ENCODE measurements around the gene ELK3.

The ELK3 gene

DNA sequence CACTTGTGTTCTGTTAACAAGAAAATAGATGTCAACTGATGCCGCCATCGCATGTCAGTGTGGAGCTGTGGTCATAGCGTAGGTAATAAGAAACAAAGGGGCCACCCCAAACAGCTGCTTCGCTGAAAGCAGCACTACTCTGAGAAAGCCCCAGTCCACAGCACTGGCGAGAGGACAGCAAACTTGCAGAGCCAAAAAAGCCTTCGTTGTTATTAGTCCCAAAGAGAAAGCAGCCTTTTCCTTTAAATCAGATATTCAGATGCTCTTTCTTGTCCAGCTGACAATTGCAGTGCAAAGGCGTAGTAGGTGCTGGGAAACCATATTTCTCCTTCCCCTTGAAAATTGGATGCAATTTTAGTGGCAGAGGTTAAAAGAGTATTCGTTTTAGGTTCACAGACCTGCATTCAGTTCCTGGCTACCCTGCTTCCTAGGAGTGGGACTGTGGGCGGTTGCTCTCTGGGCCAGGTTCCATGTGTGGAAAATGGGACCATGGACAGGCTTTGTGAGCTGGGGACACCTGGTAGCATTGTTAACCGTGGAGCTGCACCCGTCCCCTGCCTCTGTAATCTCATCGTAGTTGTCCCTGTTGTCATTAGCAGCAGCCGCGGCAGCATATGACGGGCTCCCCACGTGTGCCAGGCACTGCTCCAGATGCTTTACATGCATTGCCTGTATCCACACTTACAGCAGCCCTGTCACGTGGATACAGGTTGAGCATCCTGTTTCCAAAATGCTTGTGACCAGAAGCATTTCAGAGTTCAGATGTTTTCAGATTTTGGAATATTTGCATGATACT is 54.2 kb downstream of the ELK3 start:
- ATAC-seq = no peak
- TF ChIP-seq, protein P1, sequence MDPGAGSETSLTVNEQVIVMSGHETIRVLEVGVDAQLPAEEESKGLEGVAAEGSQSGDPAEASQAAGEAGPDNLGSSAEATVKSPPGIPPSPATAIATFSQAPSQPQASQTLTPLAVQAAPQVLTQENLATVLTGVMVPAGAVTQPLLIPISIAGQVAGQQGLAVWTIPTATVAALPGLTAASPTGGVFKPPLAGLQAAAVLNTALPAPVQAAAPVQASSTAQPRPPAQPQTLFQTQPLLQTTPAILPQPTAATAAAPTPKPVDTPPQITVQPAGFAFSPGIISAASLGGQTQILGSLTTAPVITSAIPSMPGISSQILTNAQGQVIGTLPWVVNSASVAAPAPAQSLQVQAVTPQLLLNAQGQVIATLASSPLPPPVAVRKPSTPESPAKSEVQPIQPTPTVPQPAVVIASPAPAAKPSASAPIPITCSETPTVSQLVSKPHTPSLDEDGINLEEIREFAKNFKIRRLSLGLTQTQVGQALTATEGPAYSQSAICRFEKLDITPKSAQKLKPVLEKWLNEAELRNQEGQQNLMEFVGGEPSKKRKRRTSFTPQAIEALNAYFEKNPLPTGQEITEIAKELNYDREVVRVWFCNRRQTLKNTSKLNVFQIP (CRISPR knock-in tag; IDR thresholded peaks at IDR 0.05; ENCODE audit: borderline replicate concordance, low read depth) = no peak

DNA sequence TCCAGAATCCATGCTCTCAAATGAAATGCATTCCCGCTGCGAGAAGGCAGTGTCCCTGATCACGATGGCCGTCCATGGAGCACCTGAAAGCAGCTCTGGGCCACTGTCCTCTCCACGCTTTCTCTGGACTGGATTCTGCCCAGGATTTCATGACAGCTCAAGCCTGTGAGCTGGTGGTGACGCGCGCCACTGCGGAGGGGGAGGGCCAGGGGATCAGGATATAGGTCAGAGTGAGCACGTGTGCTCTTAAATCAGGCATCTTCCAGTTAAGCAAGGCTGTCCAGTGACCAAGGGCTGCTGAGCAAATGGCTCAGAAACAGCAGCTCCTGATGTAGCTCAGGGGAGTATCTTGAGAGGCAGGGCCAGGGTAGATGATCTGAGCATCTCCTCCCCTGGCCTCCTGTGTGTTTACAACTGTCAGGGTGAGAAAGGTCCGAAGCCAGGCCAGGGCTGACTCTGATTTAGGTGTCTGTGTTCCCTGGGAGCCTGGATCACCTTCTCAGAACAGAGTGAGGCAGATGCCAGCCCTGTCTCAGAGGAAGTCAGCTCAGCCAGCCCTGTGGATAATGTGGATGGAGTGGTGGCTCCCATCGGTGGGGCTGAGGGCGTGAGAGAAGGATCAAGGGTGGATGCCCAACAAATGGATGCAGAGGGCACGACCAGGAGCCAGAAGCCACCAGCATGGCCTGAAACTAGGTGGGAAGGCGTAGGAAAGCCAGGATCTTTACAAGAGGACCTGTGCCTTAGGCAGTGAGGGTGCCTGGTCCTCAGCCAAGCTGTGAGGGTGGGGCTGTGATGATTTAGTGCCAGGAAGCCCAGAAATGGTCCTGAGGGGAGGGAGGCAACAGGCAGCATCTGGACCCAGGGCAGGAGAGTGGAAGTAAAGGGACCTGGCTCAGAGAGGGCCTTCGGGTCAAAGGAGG is 55.3 kb downstream of the ELK3 start:
- ATAC-seq = no peak; the same call in 1 of the 3 replicates
- TF ChIP-seq, protein P1 (CRISPR knock-in tag; IDR thresholded peaks at IDR 0.05; ENCODE audit: borderline replicate concordance, low read depth) = no peak
- no peak for TF ChIP-seq ZNF565 (CRISPR knock-in tag; conservative IDR thresholded peaks at IDR 0.05; ENCODE audit: low read depth)

DNA sequence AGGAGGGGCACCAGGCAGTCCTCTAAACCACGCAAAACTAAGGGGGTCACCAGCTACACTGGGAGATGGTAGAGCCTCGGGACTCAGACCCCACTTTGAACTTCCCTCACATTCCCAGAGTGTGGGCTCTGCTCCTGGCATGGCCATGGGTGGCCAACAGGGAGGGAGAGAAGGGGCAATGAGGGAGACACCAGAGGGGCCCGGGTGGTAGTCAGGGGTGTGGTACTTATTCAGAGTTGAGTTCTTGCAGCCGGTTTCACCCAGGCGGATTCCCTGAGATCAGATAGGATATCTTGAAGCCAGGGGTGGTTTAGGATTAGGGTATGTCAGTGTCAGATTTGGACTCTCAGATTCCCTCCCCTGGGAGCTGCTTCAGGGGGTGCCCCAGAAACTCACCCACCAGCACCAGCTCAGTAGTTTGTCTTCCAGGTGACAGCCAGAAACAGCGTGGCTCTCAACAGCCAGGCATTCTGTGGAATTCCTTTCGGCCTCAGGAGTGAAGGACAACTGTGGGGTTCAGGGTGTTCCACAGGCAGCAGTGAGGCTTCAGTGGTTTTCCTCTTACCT is 56.0 kb downstream of the ELK3 start:
- no peak for ATAC-seq
- TF ChIP-seq TOX (CRISPR knock-in tag; IDR thresholded peaks at IDR 0.05; ENCODE audit: borderline replicate concordance) (no peak), GLIS3 (CRISPR knock-in tag; IDR thresholded peaks at IDR 0.05) (no peak), ESRRG (CRISPR knock-in tag; IDR thresholded peaks at IDR 0.05) (no peak), ZNF70 (CRISPR knock-in tag; IDR thresholded peaks at IDR 0.05) (no peak), ZFP3 (CRISPR knock-in tag; IDR thresholded peaks at IDR 0.05) (no peak), ZNF8 (CRISPR knock-in tag; IDR thresholded peaks at IDR 0.05) (no peak), ISL1 (CRISPR knock-in tag; IDR thresholded peaks at IDR 0.05) (no peak), ZFP30 (CRISPR knock-in tag; IDR thresholded peaks at IDR 0.05) (no peak), PPARA (CRISPR knock-in tag; IDR thresholded peaks at IDR 0.05; ENCODE audit: borderline replicate concordance) (no peak), TCF4 (CRISPR knock-in tag; IDR thresholded peaks at IDR 0.05; ENCODE audit: borderline replicate concordance) (no peak), ZNF565 (CRISPR knock-in tag; conservative IDR thresholded peaks at IDR 0.05; ENCODE audit: low read depth) (no peak), OSR1 (CRISPR knock-in tag; IDR thresholded peaks at IDR 0.05) (no peak), CSDC2 (CRISPR knock-in tag; IDR thresholded peaks at IDR 0.05) (no peak)
- TF ChIP-seq, protein P2, sequence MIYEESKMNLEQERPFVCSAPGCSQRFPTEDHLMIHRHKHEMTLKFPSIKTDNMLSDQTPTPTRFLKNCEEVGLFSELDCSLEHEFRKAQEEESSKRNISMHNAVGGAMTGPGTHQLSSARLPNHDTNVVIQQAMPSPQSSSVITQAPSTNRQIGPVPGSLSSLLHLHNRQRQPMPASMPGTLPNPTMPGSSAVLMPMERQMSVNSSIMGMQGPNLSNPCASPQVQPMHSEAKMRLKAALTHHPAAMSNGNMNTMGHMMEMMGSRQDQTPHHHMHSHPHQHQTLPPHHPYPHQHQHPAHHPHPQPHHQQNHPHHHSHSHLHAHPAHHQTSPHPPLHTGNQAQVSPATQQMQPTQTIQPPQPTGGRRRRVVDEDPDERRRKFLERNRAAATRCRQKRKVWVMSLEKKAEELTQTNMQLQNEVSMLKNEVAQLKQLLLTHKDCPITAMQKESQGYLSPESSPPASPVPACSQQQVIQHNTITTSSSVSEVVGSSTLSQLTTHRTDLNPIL (CRISPR knock-in tag; IDR thresholded peaks at IDR 0.05; ENCODE audit: low read depth) = no peak
- TF ChIP-seq, protein P3, sequence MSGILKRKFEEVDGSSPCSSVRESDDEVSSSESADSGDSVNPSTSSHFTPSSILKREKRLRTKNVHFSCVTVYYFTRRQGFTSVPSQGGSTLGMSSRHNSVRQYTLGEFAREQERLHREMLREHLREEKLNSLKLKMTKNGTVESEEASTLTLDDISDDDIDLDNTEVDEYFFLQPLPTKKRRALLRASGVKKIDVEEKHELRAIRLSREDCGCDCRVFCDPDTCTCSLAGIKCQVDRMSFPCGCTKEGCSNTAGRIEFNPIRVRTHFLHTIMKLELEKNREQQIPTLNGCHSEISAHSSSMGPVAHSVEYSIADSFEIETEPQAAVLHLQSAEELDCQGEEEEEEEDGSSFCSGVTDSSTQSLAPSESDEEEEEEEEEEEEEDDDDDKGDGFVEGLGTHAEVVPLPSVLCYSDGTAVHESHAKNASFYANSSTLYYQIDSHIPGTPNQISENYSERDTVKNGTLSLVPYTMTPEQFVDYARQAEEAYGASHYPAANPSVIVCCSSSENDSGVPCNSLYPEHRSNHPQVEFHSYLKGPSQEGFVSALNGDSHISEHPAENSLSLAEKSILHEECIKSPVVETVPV (CRISPR knock-in tag; IDR thresholded peaks at IDR 0.05) = no peak
- TF ChIP-seq, protein P4, sequence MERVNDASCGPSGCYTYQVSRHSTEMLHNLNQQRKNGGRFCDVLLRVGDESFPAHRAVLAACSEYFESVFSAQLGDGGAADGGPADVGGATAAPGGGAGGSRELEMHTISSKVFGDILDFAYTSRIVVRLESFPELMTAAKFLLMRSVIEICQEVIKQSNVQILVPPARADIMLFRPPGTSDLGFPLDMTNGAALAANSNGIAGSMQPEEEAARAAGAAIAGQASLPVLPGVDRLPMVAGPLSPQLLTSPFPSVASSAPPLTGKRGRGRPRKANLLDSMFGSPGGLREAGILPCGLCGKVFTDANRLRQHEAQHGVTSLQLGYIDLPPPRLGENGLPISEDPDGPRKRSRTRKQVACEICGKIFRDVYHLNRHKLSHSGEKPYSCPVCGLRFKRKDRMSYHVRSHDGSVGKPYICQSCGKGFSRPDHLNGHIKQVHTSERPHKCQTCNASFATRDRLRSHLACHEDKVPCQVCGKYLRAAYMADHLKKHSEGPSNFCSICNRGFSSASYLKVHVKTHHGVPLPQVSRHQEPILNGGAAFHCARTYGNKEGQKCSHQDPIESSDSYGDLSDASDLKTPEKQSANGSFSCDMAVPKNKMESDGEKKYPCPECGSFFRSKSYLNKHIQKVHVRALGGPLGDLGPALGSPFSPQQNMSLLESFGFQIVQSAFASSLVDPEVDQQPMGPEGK (CRISPR knock-in tag; IDR thresholded peaks at IDR 0.05; ENCODE audit: borderline replicate concordance) = no peak

DNA sequence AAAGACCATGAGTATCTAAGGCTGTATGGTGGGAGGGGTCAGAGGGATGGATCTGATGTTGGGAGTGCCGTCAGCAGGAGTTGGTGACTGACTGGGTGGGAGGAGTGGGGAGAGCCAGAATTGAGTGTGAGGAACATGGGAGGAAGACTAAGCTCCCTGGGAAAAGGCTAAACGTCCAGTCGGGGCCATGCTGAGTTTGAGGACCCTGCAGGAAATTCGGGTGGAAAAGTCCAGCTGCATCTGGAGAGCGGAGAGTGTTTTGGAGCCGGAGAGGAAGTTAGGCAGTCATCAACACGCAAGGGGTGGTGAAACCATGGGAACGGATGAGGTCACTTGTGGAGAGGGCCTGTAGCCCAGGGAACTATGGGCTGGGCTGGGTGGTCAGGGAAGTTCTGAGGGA is 60.9 kb downstream of the ELK3 start:
- ATAC-seq = no peak
- TF ChIP-seq, protein P4 (CRISPR knock-in tag; IDR thresholded peaks at IDR 0.05; ENCODE audit: borderline replicate concordance) = no peak
- no peak for TF ChIP-seq RARB (CRISPR knock-in tag; IDR thresholded peaks at IDR 0.05)
- TF ChIP-seq, protein P5, sequence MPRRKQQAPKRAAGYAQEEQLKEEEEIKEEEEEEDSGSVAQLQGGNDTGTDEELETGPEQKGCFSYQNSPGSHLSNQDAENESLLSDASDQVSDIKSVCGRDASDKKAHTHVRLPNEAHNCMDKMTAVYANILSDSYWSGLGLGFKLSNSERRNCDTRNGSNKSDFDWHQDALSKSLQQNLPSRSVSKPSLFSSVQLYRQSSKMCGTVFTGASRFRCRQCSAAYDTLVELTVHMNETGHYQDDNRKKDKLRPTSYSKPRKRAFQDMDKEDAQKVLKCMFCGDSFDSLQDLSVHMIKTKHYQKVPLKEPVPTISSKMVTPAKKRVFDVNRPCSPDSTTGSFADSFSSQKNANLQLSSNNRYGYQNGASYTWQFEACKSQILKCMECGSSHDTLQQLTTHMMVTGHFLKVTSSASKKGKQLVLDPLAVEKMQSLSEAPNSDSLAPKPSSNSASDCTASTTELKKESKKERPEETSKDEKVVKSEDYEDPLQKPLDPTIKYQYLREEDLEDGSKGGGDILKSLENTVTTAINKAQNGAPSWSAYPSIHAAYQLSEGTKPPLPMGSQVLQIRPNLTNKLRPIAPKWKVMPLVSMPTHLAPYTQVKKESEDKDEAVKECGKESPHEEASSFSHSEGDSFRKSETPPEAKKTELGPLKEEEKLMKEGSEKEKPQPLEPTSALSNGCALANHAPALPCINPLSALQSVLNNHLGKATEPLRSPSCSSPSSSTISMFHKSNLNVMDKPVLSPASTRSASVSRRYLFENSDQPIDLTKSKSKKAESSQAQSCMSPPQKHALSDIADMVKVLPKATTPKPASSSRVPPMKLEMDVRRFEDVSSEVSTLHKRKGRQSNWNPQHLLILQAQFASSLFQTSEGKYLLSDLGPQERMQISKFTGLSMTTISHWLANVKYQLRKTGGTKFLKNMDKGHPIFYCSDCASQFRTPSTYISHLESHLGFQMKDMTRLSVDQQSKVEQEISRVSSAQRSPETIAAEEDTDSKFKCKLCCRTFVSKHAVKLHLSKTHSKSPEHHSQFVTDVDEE (CRISPR knock-in tag; IDR thresholded peaks at IDR 0.05) = no peak
- no peak for TF ChIP-seq ZC3H10 (CRISPR knock-in tag; IDR thresholded peaks at IDR 0.05)
